Astrocyte (in vitro differentiated cells and primary cell): Measurements from ENCODE around the gene PLPP3. TPM values are rescaled to one million over a fixed set of nuclear protein-coding genes. Genes with fewer than 3 reads are reported as not detected.
A peak's percentile ranks its signal among the peaks of the same experiment; 100 is the strongest.

Experiments
- DNase-seq: peaks from one replicate; pipeline ENCODE4 v3.0.0-alpha.2; 2010; ENCODE audit warnings: low read depth
- FAIRE-seq: peaks from 2 replicates; lab custom pipeline; 2011; peaks lifted over from hg19 to GRCh38; lab: Jason Lieb, UNC
- H2AFZ ChIP-seq: 2 replicates; pipeline ENCODE4 v1.6.0; 2012; ENCODE audit warnings: low read depth, low read length, inconsistent platforms
- H3K27ac ChIP-seq: 2 replicates; pipeline ENCODE4 v1.5.1; 2011; ENCODE audit warnings: low read depth, low read length, inconsistent platforms
- H3K27me3 ChIP-seq: 2 replicates; pipeline ENCODE4 v1.6.0; 2011; ENCODE audit warnings: low read length, inconsistent platforms; ENCODE audit not compliant: insufficient read depth
- H3K36me3 ChIP-seq: 2 replicates; pipeline ENCODE4 v1.5.1; 2011; ENCODE audit warnings: low read length, inconsistent platforms; ENCODE audit not compliant: insufficient read depth
- H3K4me1 ChIP-seq: 2 replicates; pipeline ENCODE4 v1.5.1; 2011; ENCODE audit warnings: low read length, inconsistent platforms; ENCODE audit not compliant: insufficient read depth
- H3K4me2 ChIP-seq: 2 replicates; pipeline ENCODE4 v1.6.0; 2012; ENCODE audit warnings: low read length, inconsistent platforms
- H3K4me3 ChIP-seq: 2 replicates; pipeline ENCODE4 v1.5.1; 2011; ENCODE audit warnings: low read depth, mild to moderate bottlenecking, low read length, inconsistent platforms; ENCODE audit not compliant: insufficient read depth
- H3K79me2 ChIP-seq: 2 replicates; pipeline ENCODE4 v1.6.0; 2012; ENCODE audit warnings: mild to moderate bottlenecking, low read length, inconsistent platforms; ENCODE audit not compliant: insufficient read depth
- H3K9ac ChIP-seq: 2 replicates; pipeline ENCODE4 v1.6.0; 2012; ENCODE audit warnings: mild to moderate bottlenecking, low read length, inconsistent platforms
- H3K9me3 ChIP-seq: 2 replicates; pipeline ENCODE4 v1.5.1; 2012; ENCODE audit warnings: low read depth, mild to moderate bottlenecking, low read length, inconsistent platforms; ENCODE audit not compliant: insufficient read depth
- H4K20me1 ChIP-seq: 2 replicates; pipeline ENCODE4 v1.6.0; 2012; ENCODE audit warnings: low read length, inconsistent platforms; ENCODE audit not compliant: insufficient read depth
- H3K27ac Mint-ChIP-seq: one replicate; pipeline ENCODE4 v1.8.0; 2021; ENCODE audit warnings: mild to moderate bottlenecking, mixed read lengths; ENCODE audit not compliant: unreplicated experiment
- H3K27me3 Mint-ChIP-seq: one replicate; pipeline ENCODE4 v1.8.0; 2021; ENCODE audit warnings: low read depth, mixed read lengths; ENCODE audit not compliant: unreplicated experiment
- H3K36me3 Mint-ChIP-seq: one replicate; pipeline ENCODE4 v1.8.0; 2021; ENCODE audit warnings: low read depth, mixed read lengths; ENCODE audit not compliant: unreplicated experiment
- H3K4me1 Mint-ChIP-seq: one replicate; pipeline ENCODE4 v1.8.0; 2021; ENCODE audit warnings: low read depth, mixed read lengths; ENCODE audit not compliant: unreplicated experiment
- H3K4me3 Mint-ChIP-seq: one replicate; pipeline ENCODE4 v1.8.0; 2021; ENCODE audit warnings: mild to moderate bottlenecking, moderate library complexity, mixed read lengths; ENCODE audit not compliant: unreplicated experiment
- H3K9me3 Mint-ChIP-seq: one replicate; pipeline ENCODE4 v1.8.0; 2021; ENCODE audit warnings: mild to moderate bottlenecking, mixed read lengths; ENCODE audit not compliant: unreplicated experiment
- EZH2 ChIP-seq: IDR thresholded peaks from 2 replicates; pipeline ENCODE4 v1.6.1; 2012; ENCODE audit warnings: mild to moderate bottlenecking, low read length, inconsistent platforms; ENCODE audit not compliant: insufficient read depth
- total RNA-seq: library from RNA; stranded (reverse); gene quantifications from 2 replicates; pipeline ENCODE4 v1.2.1, GENCODE V29; 2021
- TF ChIP-seq, protein P1 (sequence below): IDR thresholded peaks from 2 replicates; pipeline ENCODE4 v1.5.1; 2011; ENCODE audit warnings: low read depth, mild to moderate bottlenecking, inconsistent platforms, low read length, moderate library complexity; ENCODE audit not compliant: insufficient read depth

Gene PLPP3
- total RNA-seq, 1 donor from 2014 or later = 2.2 TPM

DNA sequence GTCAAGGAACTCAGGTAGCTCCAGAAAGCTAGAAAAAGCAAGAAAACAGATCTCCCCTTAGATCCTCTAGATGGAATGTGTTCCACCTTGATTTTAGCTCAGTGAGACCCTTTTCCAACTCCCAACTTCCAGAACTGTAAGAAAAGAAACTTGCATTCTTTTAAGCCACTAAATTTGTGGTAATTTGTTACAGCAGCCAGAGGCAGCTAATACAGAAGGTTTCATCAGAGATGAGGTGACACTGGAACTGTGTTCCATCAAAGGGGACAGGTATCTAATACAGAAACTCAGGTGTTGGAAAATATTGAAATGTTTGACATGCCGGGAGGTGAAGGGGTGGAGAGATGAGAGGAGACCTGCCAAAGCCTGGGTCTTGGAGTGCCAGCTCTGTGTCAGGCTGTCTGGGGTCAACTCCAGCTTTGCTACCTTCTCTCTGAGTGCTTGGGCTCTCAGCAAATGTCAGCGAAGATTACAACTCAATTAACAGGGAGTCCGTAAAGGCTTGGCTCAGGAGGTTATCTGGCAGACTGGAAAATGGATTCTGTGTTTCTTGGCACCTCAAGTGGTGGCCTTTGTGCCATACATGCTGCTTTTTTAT is 71.3 kb downstream of the PLPP3 start:
- Histone ChIP-seq H4K20me1 (no peaks in the 10 kb centered on the region), H3K27ac (no peak overlapping the region), H3K79me2 (no peaks in the 10 kb centered on the region), H2AFZ (no peak overlapping the region), H3K4me2 (no peak overlapping the region), H3K9me3 (no peaks in the 10 kb centered on the region), H3K36me3 (peaks cover 8% of the 10 kb centered on the region), H3K4me3 (no peak overlapping the region), H3K4me1 (no peaks in the 10 kb centered on the region), H3K27me3 (no peaks in the 10 kb centered on the region), H3K9ac (no peak overlapping the region)
- Mint-ChIP-seq H3K27me3 (peaks cover 7% of the 10 kb centered on the region), H3K9me3 (no peaks in the 10 kb centered on the region), H3K27ac (no peak overlapping the region), H3K4me3 (no peak overlapping the region), H3K36me3 (peaks cover 2% of the 10 kb centered on the region), H3K4me1 (peaks cover 9% of the 10 kb centered on the region)
- no peak for DNase-seq
- TF ChIP-seq, protein P1, sequence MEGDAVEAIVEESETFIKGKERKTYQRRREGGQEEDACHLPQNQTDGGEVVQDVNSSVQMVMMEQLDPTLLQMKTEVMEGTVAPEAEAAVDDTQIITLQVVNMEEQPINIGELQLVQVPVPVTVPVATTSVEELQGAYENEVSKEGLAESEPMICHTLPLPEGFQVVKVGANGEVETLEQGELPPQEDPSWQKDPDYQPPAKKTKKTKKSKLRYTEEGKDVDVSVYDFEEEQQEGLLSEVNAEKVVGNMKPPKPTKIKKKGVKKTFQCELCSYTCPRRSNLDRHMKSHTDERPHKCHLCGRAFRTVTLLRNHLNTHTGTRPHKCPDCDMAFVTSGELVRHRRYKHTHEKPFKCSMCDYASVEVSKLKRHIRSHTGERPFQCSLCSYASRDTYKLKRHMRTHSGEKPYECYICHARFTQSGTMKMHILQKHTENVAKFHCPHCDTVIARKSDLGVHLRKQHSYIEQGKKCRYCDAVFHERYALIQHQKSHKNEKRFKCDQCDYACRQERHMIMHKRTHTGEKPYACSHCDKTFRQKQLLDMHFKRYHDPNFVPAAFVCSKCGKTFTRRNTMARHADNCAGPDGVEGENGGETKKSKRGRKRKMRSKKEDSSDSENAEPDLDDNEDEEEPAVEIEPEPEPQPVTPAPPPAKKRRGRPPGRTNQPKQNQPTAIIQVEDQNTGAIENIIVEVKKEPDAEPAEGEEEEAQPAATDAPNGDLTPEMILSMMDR = no peak
- no peak for TF ChIP-seq EZH2
- no peak for FAIRE-seq

DNA sequence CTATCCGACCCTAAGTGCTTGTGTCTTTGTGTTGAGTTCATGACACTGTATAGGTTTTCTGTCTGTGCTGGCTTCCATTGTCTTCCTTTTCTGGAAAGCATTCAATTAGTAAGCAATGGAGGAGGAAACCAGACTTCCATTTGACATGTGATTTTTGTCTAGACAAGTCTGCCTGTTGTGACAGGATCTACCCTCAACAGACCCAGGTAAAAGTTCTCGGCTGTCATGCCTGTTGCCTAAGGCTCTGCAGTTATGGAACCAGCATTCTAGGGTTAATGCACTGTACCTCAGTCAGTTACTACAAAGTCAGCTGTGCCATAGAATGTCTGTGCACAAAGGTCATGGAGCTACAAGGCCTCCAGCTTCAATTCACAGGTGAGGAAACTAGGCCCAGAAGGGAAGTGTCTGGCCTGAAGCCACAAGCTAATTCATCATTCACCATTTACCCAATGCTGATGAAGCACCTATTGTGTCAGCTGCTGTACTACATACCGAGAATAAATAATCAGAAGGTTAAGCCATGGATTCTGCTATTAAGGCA is 72.3 kb downstream of the PLPP3 start:
- Histone ChIP-seq H3K4me3 (no peak overlapping the region), H3K36me3 (peaks cover 8% of the 10 kb centered on the region), H4K20me1 (no peaks in the 10 kb centered on the region), H3K79me2 (no peaks in the 10 kb centered on the region), H3K27ac (no peak overlapping the region), H3K4me1 (no peaks in the 10 kb centered on the region), H3K4me2 (no peak overlapping the region), H2AFZ (no peak overlapping the region), H3K27me3 (no peaks in the 10 kb centered on the region), H3K9me3 (no peaks in the 10 kb centered on the region), H3K9ac (no peak overlapping the region)
- Mint-ChIP-seq H3K4me1 (peaks cover 9% of the 10 kb centered on the region), H3K27me3 (peaks cover 7% of the 10 kb centered on the region), H3K36me3 (peaks cover 2% of the 10 kb centered on the region), H3K9me3 (no peaks in the 10 kb centered on the region), H3K27ac (peak overlapping the region; percentile 68), H3K4me3 (no peak overlapping the region)
- TF ChIP-seq EZH2 = no peak
- TF ChIP-seq, protein P1 = no peak
- DNase-seq (no peak), FAIRE-seq (no peak)
